Medulla oblongata (tissue), 1 donor: ENCODE measurements around the gene PNMT.
A peak's percentile ranks its signal among the peaks of the same experiment; 100 is the strongest.

Source experiments
- DNase-seq: peaks from one replicate; pipeline ENCODE4 v3.0.0-alpha.2; 2015; ENCODE audit errors: extremely low spot score

PNMT gene, protein sequence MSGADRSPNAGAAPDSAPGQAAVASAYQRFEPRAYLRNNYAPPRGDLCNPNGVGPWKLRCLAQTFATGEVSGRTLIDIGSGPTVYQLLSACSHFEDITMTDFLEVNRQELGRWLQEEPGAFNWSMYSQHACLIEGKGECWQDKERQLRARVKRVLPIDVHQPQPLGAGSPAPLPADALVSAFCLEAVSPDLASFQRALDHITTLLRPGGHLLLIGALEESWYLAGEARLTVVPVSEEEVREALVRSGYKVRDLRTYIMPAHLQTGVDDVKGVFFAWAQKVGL

DNA sequence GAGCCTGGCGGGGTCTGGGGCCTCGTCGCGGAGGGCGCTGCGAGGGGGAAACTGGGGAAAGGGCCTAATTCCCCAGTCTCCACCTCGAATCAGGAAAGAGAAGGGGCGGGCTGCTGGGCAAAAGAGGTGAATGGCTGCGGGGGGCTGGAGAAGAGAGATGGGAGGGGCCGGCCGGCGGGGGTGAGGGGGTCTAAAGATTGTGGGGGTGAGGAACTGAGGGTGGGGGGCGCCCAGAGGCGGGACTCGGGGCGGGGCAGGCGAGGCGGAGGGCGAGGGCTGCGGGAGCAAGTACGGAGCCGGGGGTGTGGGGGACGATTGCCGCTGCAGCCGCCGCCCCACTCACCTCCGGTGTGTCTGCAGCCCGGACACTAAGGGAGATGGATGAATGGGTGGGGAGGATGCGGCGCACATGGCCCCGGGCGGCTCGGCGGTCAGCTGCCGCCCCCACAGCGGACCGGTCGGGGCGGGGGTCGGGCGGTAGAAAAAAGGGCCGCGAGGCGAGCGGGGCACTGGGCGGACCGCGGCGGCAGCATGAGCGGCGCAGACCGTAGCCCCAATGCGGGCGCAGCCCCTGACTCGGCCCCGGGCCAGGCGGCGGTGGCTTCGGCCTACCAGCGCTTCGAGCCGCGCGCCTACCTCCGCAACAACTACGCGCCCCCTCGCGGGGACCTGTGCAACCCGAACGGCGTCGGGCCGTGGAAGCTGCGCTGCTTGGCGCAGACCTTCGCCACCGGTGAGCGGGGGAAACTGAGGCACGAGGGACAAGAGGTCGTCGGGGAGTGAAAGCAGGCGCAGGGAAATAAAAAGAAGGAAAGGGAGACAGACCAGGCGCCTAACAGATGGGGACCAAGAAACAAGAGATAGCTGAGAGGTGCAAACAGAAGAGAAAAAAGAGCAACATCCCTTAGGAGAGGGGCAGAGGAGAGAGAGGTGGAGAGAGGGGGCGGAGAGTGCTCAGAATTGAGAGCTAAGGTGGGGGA lies at the start of gene PNMT:
Gene PNMT, plus strand, starts transcription at position 509 of the 980 bp plus-strand sequence. Its CDS starts 23 bp downstream, at position 532.
- DNase-seq: peak; percentile 31

DNA sequence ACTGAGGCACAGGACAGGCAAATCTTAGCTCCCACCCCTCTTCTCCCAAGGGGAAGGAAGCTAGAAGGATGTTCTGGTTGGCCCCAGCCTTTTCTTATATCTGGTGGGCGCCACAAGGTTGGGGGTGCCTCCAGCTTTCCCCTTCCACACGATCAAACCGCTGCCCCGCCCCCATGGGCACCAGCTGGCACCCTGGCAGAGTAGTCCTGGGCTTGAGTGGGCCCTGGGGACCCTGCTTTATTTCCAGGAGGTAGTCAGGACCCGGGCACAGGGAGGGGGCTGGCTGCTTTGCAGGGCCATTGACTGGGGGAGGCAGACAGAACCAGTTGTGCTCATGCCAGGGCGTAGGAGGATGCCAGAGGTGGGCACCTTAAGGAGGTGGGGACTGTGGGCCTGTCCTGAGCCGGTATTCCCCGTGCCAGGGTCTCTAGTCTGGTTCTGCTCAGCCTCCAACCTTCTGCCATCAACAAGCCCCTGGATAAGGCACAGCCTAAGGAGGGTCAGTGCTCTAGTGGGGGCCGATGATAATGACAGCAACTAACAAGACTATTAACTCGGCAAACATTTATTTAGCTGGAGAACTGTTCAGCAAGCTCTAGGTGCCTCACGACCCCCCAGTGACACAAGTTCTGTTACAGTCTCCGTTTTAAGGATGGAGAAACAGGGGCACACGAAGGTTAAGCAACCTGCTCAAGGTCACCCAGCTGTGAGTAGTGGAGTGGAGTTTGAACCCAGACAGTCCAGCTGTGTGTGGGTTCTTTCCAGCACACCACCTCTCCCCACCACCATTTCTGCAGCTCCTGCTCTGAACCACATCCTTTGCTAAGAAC lies 49.1 kb upstream of the PNMT start:
- DNase-seq: no peak

DNA sequence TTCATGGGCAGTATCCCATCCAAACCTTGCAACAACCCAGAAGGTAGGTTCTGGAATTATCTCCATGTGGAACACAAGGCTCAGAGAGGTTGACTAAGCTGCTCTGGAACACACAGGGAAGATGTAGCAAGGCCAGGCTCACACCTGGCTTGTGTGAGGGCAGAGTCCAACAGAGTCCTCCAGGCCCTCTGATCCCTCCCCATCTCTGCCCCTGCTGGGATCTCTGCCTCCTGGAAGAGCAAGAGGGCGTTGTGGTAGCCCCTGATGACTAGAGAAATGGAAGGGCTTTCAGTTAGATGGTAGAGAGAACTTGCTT lies 48.5 kb upstream of the PNMT start:
- no peak for DNase-seq

DNA sequence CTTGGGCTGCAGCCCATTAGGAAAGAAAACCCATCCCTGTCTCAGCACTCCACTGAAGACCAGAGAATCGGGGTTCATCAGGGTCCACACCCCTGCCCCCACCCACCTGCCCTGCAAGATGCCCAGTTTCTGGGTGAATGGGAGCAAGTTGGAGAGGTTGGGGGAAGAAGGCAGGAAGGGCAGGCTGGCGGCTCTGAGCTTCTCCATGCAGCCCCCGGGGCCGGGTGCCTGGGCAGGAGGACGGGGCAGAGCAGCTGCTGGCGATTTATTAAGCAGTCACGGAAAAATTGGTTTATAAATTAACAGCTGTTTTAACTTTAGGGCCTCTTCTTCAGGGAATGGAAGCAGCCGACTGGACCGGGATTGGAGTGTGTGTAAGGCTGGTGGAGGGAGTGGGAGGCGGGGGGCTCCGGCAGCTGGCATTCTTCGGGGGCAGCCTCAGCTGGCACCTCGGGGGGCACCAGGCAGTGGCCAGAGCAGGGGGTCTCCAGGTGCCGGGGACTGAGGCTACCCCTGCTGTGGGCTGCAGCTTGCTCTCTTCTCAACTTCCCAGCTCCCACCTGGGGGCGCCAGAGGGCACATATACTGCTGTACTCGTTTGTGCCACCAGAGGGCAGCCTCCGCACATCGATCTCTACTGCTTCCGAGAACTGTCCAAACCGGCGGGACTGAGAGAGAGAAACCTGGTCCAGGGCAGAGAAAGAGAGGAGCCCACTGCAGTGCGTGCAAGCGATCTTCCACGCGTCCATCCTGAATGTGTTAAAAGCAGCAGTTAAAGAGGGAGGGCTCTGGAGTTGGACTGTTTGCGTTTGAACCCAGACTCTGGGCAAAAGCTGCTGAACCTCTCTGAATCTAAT lies 46.5 kb upstream of the PNMT start:
- DNase-seq: peak; percentile 93

DNA sequence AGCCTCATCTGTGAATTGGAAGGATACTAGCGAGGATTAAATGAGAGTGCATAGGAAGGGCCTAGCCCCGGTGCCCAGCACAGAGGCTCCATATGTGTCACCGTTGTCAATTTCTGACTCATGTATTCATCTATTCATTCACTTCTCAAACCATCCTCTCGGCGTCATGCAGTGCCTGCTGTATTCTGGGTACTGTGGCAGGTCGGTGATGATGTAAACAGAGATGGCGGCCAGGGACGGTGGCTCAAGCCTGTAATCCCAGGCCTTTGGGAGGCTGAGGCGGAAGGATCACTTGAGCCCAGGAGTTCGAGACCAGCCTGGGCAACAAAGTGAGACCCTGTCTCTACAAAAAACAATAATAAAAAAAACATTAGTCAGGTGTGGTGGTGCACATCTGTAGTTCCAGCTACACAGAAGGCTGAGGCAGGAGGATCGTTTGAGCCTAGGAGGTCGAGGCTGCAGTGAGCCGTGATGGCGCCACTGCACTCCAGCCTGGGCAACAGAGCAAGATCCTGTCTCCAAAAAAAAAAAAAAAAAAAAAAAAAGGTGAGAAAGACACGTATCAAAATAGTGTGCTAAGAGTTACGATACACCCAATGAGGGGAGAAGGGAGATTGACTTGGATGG lies 45.8 kb upstream of the PNMT start:
- no peak for DNase-seq

DNA sequence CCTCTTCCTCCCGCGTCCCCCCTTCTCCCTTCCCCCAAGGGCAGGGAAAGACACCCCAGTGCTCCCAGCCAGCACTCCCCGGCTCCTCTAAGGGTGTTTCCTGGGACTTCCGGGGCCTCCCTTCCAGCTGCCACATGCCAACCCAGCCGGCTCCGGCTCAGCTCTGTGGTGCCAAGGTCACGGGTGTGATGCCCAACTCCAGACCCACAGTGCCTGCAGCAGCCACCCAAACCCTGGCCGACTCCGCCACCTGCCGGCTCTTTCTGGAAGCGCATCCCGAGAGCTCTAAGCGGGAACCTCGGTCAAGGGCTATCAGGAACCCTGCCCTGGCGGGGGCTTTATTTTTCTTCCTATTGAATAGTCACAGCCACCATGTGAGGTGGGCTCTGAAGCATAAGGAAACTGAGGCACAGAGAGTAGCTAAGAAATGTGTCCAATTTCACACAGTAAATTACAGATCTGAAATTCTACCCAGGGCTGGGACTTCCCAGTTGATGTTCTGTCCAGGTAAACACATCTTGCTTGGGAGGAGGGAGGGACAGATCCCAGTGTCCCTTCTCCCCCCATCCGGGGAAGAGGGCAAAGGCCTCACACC lies 44.8 kb upstream of the PNMT start:
- DNase-seq: peak; percentile 89

DNA sequence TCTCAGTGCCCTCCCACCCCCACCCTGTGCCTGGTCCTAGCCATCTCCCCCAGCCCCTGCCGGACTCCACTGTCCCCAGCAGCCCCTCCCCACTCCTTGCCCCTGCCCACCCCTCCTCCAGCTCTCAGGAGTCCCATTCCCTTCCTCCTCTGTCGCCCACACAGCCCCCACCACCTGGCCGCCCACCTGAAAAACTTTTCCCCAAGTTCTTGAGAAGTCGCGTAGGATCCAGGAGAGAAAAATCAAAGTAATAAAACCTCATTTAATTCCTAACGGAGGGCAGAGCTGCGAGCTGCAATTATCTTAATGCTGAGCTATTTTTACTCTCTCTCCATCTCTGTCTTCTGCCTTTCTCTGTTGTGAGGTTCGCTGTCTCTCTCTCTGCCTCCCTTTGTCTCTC lies 43.9 kb upstream of the PNMT start:
- DNase-seq: no peak

DNA sequence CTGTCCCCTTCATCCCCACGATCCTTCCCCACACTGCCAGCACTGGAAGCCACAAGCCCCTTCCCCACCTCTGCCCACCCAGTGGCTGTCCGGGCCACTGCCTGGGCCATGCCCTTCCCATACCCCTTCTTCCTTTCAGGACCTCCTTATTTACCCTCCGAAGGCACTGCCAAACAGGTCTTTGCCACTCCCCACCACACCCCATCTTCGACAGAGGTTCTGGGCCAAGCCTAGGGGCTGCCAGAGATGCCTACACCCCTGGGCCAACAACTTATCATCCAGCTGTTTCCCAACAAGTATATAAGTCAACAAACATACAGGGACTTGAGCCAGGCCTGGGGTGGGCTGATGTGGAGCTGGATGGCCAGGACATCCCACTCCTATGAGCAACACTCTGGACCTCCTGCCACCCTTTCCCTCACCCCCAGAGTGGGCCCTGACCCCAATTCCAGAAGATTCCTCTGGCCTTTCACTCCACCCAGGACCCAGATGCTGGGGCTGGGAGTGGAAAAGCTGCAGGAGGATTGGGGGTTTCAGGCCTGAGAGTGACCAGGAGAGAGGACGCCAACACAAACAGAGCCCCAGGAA lies 43.0 kb upstream of the PNMT start:
- no peak for DNase-seq

DNA sequence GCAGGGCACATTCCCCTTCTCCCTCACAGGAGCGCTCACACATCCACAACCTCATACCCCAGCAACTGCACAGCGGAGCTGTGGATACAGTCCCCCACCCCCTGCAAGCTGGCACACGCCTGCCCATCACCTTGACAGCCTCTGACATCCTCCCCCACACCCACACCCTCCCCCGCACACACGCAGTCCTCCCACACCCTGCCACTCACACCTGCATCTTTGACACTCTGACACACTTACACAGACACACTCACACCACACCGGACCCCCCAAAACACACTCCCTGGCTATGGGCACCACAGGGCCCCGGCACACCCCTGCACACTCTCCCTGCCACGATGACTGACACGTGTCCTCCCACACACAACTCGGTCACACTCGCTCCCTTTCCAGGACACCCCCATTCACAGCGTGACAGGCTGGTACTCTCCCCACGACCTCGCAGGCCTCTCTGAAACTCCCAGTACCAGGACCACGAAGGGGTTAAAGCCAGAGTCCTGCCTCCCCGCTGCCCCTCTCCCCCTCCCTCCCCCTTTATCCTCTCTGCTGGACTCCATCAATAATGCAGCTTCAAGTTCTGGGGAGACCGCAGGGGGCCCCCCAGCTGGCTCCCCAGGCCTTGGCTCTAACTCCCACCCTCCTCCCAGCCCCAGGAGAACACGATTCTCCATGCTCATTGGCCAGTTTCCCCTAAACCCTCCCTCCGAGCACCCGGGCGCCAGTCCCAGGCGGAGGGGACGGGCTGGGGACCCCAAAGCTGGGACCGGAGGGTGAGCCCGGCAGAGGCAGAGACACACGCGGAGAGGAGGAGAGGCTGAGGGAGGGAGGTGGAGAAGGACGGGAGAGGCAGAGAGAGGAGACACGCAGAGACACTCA lies 41.8 kb upstream of the PNMT start, which contains the start of gene PPP1R1B:
Gene PPP1R1B, plus strand, starts transcription at position 782 of the 876 bp plus-strand sequence. CDS start 441 bp downstream, outside the sequence.
- DNase-seq: peak; percentile 56

DNA sequence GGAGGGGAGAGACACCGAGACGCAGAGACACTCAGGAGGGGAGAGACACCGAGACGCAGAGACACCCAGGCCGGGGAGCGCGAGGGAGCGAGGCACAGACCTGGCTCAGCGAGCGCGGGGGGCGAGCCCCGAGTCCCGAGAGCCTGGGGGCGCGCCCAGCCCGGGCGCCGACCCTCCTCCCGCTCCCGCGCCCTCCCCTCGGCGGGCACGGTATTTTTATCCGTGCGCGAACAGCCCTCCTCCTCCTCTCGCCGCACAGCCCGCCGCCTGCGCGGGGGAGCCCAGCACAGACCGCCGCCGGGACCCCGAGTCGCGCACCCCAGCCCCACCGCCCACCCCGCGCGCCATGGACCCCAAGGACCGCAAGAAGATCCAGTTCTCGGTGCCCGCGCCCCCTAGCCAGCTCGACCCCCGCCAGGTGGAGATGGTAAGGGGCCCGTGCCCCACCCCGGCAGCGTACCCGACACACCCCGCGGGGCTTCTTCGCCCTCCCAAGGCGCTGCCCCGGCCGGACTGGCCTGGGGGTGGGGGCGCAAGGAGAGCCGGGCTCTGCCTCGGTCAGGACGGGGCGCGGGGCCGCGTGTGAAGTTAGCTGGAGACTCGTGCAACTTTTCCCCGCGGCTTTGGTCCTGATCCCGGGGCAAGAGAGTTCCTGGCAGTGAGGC lies 41.1 kb upstream of the PNMT start:
- DNase-seq: no peak

DNA sequence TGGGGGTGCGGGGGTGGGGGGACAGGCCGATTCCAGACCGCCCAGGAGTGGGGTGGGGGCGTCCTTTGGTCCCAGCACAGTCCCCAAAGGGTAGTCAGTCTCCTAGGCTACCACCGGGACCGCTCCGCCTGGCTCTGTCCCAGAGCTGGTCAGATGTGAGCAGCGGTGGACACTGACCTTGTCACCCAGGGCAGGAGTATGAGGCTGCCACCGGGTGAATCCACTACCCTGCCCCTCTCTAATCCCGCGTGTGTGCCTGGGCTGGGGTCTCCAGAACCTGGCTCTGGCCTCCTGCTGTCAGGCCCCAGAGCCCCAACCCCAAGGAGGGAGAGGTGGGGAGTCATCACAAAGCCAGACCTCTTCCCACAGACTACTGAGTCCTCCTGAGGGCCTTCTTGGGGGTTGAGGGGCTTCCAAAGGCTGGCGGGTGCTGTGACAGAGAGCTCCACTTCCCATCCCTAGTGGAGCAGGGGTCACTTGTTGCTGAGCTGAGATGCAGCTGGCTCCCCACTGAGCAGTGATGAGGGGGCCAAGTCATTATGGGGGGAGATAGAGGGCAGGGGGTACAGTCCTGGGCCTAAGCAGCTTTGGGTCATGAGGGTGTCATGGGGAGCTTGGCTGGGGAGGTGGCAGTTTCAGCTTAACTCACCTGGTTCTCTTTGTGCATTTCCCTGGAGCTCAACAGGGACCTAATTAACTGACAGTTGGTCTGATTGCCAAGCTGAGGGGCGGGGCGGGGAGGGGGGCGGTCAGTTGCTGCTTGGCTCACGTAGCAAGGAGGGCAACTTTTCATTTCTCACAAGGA lies 40.3 kb upstream of the PNMT start:
- DNase-seq: no peak

DNA sequence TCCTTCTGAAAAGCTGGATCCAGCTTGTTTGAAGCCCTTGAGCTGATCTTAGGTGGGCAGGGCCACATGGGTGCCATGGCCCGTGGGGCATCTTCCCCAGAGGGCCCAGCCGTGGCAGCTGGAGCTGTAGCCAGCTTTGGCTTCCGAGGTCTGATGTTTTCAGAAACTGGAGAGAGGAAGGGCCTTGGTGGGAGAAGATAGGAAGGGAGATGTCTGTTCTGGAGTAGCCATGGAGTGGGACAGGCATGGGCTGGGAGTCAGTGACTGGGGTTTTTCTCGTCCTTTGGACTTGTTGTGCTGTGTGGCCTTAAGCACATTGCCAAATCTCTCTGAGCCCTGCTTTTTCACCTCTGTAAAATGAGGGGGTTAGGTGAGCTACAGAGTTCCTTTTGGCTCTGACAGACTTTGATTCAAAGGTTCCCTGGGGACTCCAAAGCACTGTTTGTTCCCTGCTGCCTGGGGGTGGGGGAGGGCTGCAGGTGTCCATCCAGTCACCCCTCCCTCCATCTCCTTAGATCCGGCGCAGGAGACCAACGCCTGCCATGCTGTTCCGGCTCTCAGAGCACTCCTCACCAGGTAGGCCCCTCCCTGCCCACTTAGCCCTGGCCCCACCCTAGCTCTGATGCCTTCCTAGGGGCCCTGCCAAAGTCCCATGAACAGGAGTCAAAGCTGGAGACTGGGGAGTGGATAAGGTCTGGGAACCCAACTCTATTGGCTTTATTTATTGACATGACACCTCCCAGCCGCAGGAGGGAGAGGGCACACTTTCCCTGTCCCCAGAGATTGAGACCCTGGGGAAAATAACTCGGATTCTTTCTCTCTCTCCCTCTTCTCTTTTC lies 39.4 kb upstream of the PNMT start:
- no peak for DNase-seq

DNA sequence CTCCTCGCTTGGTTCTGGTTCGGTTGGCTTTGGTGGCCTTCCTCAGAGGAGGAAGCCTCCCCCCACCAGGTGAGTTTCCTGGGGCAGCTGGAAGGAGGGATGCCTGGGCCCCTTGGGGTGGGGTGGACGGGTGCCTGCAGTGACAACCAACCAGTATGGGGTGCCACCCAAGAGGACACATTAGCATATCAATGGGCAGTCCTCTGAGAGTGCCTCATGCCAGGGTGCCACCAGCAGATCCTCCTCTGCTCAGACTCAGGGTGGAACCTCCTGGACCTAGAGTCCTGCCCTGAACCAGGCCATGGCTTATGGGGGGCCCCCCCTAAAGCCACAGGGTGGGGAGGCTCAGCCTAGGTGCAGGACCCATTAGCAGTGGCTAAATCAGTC lies 38.8 kb upstream of the PNMT start:
- DNase-seq: no peak

DNA sequence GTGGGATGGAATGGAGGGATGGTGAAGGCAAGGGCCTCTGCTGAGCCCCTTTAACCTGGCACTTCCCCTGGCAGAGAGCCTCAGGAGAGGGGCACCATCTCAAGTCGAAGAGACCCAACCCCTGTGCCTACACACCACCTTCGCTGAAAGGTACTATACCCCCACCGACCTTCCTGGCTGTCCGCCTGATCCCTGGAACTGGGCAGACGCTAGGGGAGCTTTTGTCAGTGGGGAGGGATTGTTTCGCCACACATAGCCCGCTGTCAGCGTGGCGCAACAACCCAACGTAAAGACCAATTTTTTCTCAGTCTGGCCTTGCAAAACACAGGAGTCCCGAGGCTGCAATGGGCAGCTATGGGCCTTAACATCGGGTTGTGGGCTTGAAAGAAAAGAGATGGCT lies 38.4 kb upstream of the PNMT start:
- no peak for DNase-seq

DNA sequence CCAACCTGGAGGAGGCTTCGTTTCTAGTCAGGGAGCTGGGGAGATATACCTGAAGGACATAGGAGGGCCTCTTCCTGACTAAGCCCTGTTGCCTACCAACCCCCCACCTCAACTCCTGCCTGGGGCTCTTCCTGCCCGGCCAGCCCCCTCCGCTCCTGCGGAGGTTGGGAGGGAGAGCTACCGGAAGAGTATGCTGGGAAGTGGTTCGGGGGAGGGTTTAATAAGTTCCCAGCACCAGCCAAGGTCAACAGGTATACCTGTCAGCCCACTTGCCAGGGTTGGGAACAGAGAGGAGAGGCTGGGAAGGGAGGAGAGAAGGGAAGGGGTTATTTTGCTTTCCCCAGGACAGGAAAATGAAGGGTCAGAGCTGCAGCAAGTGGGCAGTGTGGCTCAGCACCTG lies 36.9 kb upstream of the PNMT start:
- no peak for DNase-seq

DNA sequence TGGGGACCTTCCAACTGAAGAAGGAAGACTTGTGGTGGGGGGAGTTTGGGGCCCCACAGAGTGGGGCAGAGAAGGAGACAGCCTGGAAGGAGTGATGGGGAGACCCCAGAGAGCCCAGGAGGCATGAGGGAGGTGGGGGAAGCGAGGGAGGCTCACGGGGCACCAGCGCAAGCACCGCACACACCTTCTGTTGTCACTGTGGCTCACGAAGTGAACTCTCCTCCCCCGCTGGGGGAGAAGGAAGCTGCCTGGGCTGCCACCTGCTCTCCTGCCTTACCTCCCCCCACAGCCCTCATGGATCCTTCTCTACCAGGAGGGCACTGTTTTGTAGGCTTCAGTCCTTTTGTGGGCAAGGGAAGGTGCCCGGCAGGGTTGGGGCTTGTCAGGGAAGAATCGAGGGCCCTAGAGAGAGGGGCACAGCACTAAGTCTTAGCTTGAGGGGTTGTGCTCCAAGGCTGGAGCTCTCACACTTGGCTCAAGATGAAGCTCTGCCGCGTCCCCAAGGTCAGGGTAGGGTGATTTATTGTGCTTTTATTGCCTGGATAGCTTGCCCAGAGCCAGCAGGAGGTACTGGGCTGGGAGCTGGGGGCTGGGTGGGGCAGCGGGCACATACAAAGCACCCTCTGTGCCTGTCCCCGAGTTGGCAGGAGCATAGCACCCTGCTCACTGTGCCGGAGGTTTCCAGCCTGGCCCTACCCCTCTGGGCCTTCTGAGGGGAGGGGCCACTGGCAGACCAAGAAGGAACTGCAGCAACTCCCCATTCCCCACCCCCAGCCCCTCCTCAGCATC lies 35.9 kb upstream of the PNMT start:
- peak; percentile 84 for DNase-seq
